Stimulated activated CD8-positive, alpha-beta memory T cell treated with anti-CD3 and anti-CD28 coated beads, Interleukin-7, amount 100 ng/mL, for 24 hours (primary cell): Measurements from ENCODE around the gene CYP4X1.
"Not testable (repeated sequence)": the region's sequence is repeated elsewhere in the genome, so short reads cannot be mapped to it uniquely, and the experiment has no call there.

Experiments
- DNase-seq: peaks from one replicate; pipeline ENCODE4 v3.0.0-alpha.2; 2020; ENCODE audit warnings: low read depth

The CYP4X1 gene

DNA sequence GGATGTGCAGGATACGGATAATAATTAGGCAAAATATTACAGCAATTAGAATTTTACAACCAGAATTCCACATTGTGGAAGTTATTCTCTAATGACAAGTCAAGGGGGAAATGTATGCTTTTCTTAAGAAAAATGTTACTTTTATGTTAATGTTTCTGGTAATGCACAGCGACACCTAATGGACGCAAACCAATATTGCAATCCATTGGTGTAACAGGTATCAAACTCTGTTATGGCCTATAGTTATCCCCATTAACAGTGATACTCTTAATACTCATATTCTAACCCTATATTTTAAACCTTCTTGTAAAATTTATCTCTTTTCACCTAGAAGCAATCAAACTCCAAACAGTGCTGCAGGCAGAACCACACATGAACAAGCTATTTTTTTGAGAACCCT lies 65.9 kb downstream of the CYP4X1 start:
- DNase-seq, result not testable (repeated sequence)

DNA sequence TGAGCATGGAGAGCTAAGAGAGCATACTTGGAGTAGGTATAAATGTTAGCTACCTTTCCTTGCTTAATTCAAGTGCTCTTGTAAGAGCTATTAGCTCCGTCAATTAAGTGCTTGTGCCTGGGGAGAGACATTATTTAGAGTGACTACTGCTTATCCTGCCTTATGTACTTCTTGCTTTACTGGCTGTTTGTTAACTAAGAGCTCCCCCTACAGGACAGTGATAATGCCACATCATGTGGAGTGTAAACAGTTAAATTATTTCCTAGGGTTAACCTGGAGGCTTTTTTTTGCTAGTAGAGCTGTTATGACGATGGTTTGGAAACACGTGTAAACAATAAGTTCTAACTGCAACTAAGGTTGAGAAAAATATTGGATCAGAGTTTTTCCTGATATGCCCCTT lies 68.0 kb downstream of the CYP4X1 start:
- DNase-seq, result not testable (repeated sequence)
